Measurements from ENCODE around the gene PDCD2L.

DNA sequence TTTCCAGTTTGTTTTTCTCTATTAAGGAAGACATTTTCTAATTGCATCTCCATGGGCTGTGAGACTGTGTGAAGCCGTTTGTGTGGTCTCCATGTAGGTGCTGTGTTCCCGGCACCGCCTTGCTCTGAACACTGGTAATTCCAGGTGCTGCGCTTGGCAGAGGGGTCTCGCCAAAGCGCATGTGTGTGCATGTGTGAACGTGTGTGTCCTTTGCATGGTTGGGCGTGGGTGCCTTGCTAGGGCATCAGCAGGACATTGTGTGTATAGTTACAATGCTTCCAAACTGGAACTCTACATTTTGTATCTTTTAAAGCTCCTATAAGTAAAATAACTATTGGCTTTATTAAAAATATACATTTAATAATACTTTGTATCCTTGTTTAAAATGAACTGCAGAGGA, 49.0 kb upstream of the PDCD2L start:
- no peak for TF ChIP-seq POLR2A (IDR thresholded peaks at IDR 0.05)
- TF ChIP-seq, protein P1, sequence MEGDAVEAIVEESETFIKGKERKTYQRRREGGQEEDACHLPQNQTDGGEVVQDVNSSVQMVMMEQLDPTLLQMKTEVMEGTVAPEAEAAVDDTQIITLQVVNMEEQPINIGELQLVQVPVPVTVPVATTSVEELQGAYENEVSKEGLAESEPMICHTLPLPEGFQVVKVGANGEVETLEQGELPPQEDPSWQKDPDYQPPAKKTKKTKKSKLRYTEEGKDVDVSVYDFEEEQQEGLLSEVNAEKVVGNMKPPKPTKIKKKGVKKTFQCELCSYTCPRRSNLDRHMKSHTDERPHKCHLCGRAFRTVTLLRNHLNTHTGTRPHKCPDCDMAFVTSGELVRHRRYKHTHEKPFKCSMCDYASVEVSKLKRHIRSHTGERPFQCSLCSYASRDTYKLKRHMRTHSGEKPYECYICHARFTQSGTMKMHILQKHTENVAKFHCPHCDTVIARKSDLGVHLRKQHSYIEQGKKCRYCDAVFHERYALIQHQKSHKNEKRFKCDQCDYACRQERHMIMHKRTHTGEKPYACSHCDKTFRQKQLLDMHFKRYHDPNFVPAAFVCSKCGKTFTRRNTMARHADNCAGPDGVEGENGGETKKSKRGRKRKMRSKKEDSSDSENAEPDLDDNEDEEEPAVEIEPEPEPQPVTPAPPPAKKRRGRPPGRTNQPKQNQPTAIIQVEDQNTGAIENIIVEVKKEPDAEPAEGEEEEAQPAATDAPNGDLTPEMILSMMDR (IDR thresholded peaks at IDR 0.05) = no peak

Measured in testis (tissue), 2 donors.